CD4-positive, alpha-beta memory T cell (primary cell): ENCODE measurements around the gene RANBP2. TPM values are rescaled to one million over a fixed set of nuclear protein-coding genes. Genes with fewer than 3 reads are reported as not detected.
A peak's percentile ranks its signal among the peaks of the same experiment; 100 is the strongest.

Source experiments
- CTCF ChIA-PET: fragments of 350-600 bp; sonication (Branson Sonifier 250); formaldehyde crosslinking; loops from one replicate; lab custom pipeline; 2021; ENCODE audit warnings: inconsistent platforms; ENCODE audit not compliant: partially characterized antibody; lab: Charles Lee
- POLR2A ChIA-PET: fragments of 350-600 bp; sonication (Branson Sonifier 250); formaldehyde crosslinking; loops from one replicate; lab custom pipeline; 2021; ENCODE audit not compliant: partially characterized antibody; lab: Charles Lee
- DNase-seq, 5 donors: peaks; one replicate each; pipeline versions ENCODE4 v3.0.0 to v3.0.0-alpha.2; 2020 to 2022; ENCODE audit warnings: mixed read lengths in 1 of 5
- H3K27ac ChIP-seq: one replicate; pipeline ENCODE4 v1.7.0; 2013; ENCODE audit warnings: low read depth, low read length
- H3K27me3 ChIP-seq: 2 replicates; pipeline ENCODE4 v1.7.0; 2013; ENCODE audit warnings: mild to moderate bottlenecking, low read length, moderate library complexity; ENCODE audit not compliant: insufficient read depth
- H3K36me3 ChIP-seq: 2 replicates; pipeline ENCODE4 v1.7.0; 2013; ENCODE audit warnings: mild to moderate bottlenecking, low read length, moderate library complexity; ENCODE audit not compliant: insufficient read depth
- H3K4me1 ChIP-seq: 2 replicates; pipeline ENCODE4 v1.7.0; 2013; ENCODE audit warnings: mild to moderate bottlenecking, low read length, moderate library complexity; ENCODE audit not compliant: insufficient read depth
- H3K4me3 ChIP-seq, 2 donors: one replicate each; pipeline ENCODE4 v1.7.0; 2013; ENCODE audit warnings: low read length in 2 of 2, mild to moderate bottlenecking in 1 of 2
- H3K9me3 ChIP-seq, 2 donors: one replicate each; pipeline ENCODE4 v1.7.0; 2013; ENCODE audit warnings: low read length in 2 of 2, control low read depth in 1 of 2; ENCODE audit not compliant: control insufficient read depth in 1 of 2
- H3K27ac Mint-ChIP-seq, 7 donors: one replicate each; pipeline ENCODE4 v1.8.0; 2020 to 2021; ENCODE audit warnings: mixed read lengths in 7 of 7, mild to moderate bottlenecking in 6 of 7, inconsistent platforms in 3 of 7, moderate library complexity in 3 of 7
- H3K27me3 Mint-ChIP-seq, 2 donors: one replicate each; pipeline ENCODE4 v1.8.0; 2020 to 2021; ENCODE audit warnings: mixed read lengths in 2 of 2
- H3K36me3 Mint-ChIP-seq, 2 donors: one replicate each; pipeline ENCODE4 v1.8.0; 2020 to 2021; ENCODE audit warnings: mixed read lengths in 2 of 2, inconsistent platforms in 1 of 2, mild to moderate bottlenecking in 1 of 2
- H3K4me1 Mint-ChIP-seq, 4 donors: one replicate each; pipeline ENCODE4 v1.8.0; 2020 to 2021; ENCODE audit warnings: mixed read lengths in 4 of 4, mild to moderate bottlenecking in 1 of 4
- H3K4me3 Mint-ChIP-seq, 8 donors: one replicate each; pipeline ENCODE4 v1.8.0; 2020 to 2021; ENCODE audit warnings: mixed read lengths in 8 of 8, mild to moderate bottlenecking in 7 of 8, moderate library complexity in 6 of 8, inconsistent platforms in 3 of 8
- H3K9me3 Mint-ChIP-seq, 8 donors: one replicate each; pipeline ENCODE4 v1.8.0; 2020 to 2021; ENCODE audit warnings: mixed read lengths in 8 of 8, mild to moderate bottlenecking in 5 of 8, inconsistent platforms in 3 of 8, moderate library complexity in 1 of 8
- intact Hi-C: fragments of 100-400 bp; cut with micrococcal nuclease; formaldehyde crosslinking; loops from one replicate; pipeline ENCODE4 v1.15.1; 2023
- polyA plus RNA-seq, 2 donors: library from polyadenylated mRNA; unstranded; fragments of 300-500 nt; fragmentation: Illumina TruSeq; gene quantifications; one replicate each; pipeline ENCODE4 v1.2.3, GENCODE V29; 2021
- total RNA-seq, 2 experiments: library from RNA; stranded (reverse); gene quantifications; one replicate each; pipeline ENCODE4 v1.2.3, GENCODE V29; 2021

The RANBP2 gene
- total and polyA plus RNA-seq, 4 experiments from 2014 or later = 2.8 to 102 (median 52.6) TPM

GRCh38 chr2:108820482-108820881 is 101.2 kb downstream of the RANBP2 start:
- Histone ChIP-seq H3K27me3 (no peaks in the 10 kb centered on the region), H3K27ac (no peak overlapping the region), H3K4me3 (no peak overlapping the region), H3K9me3 (no peaks in the 10 kb centered on the region), H3K4me1 (no peaks in the 10 kb centered on the region), H3K36me3 (peaks cover 6% of the 10 kb centered on the region)
- intact Hi-C loops = no loop called here
- no peak for DNase-seq
- no peaks in the 10 kb centered on the region for H3K4me1 Mint-ChIP-seq
- no peak overlapping the region for H3K4me3 Mint-ChIP-seq
- CTCF ChIA-PET = no interaction called here
- peaks cover 0 to 19% (median 10%) of the 10 kb centered on the region in 8 donors for H3K9me3 Mint-ChIP-seq
- POLR2A ChIA-PET = no interaction called here
- no peaks in the 10 kb centered on the region for H3K27me3 Mint-ChIP-seq
- no peak overlapping the region for H3K27ac Mint-ChIP-seq
- peaks cover 30 to 31% of the 10 kb centered on the region in 2 donors for H3K36me3 Mint-ChIP-seq

GRCh38 chr2:108823286-108823685 is 104.0 kb downstream of the RANBP2 start:
- Mint-ChIP-seq H3K27ac (no peak overlapping the region), H3K4me3 (no peak overlapping the region), H3K4me1 (no peaks in the 10 kb centered on the region), H3K27me3 (no peaks in the 10 kb centered on the region), H3K36me3 (peaks cover 17 to 23% of the 10 kb centered on the region in 2 donors), H3K9me3 (peaks cover 0 to 19% (median 10%) of the 10 kb centered on the region in 8 donors)
- Histone ChIP-seq H3K4me1 (no peaks in the 10 kb centered on the region), H3K36me3 (peaks cover 6% of the 10 kb centered on the region), H3K27ac (no peak overlapping the region), H3K9me3 (no peaks in the 10 kb centered on the region), H3K4me3 (no peak overlapping the region), H3K27me3 (no peaks in the 10 kb centered on the region)
- POLR2A ChIA-PET = no interaction called here
- intact Hi-C loops = no loop called here
- CTCF ChIA-PET = interaction anchor here (1.3 to 1.7 kb wide), 2 partner anchors 19 to 687 kb away, joined by 3 to 6 read pairs; no protein-coding TSS in a partner anchor
- DNase-seq = no peak

- DNase-seq = no peak
- H3K27me3 ChIP-seq = no peaks in the 10 kb centered on the region
- intact Hi-C loops = no loop called here
- no peak overlapping the region for H3K27ac ChIP-seq
- no peaks in the 10 kb centered on the region for H3K9me3 ChIP-seq
- Mint-ChIP-seq H3K9me3 (peaks cover 0 to 12% (median 9%) of the 10 kb centered on the region in 8 donors), H3K36me3 (peaks cover 10 to 19% of the 10 kb centered on the region in 2 donors), H3K4me3 (no peak overlapping the region), H3K27ac (no peak overlapping the region), H3K4me1 (no peaks in the 10 kb centered on the region), H3K27me3 (no peaks in the 10 kb centered on the region)
- no peaks in the 10 kb centered on the region for H3K36me3 ChIP-seq
- H3K4me1 ChIP-seq = no peaks in the 10 kb centered on the region
- CTCF ChIA-PET = interaction anchor here (1.7 kb wide), 1 partner anchor 685 kb away, joined by 6 read pairs; no protein-coding TSS in a partner anchor
- POLR2A ChIA-PET = no interaction called here
- no peak overlapping the region for H3K4me3 ChIP-seq
Measured at GRCh38 chr2:108824316-108825070, 105.2 kb downstream of the RANBP2 start.

GRCh38 chr2:108825254-108825653 is 106.0 kb downstream of the RANBP2 start:
- H3K4me1 ChIP-seq = no peaks in the 10 kb centered on the region
- peaks cover 0 to 4% (median 2%) of the 10 kb centered on the region in 8 donors for H3K9me3 Mint-ChIP-seq
- H3K27ac ChIP-seq = no peak overlapping the region
- no peaks in the 10 kb centered on the region for H3K27me3 Mint-ChIP-seq
- no peaks in the 10 kb centered on the region for H3K36me3 ChIP-seq
- no peak overlapping the region for H3K27ac Mint-ChIP-seq
- DNase-seq = no peak
- H3K27me3 ChIP-seq = no peaks in the 10 kb centered on the region
- no peaks in the 10 kb centered on the region for H3K4me1 Mint-ChIP-seq
- no peak overlapping the region for H3K4me3 Mint-ChIP-seq
- H3K36me3 Mint-ChIP-seq = peaks cover 2 to 12% of the 10 kb centered on the region in 2 donors
- H3K9me3 ChIP-seq = no peaks in the 10 kb centered on the region
- intact Hi-C loops = no loop called here
- ChIA-PET CTCF (no interaction called here), POLR2A (no interaction called here)
- no peak overlapping the region for H3K4me3 ChIP-seq

GRCh38 chr2:108825736-108826135 is 106.5 kb downstream of the RANBP2 start:
- no peak overlapping the region for H3K27ac ChIP-seq
- POLR2A ChIA-PET = no interaction called here

GRCh38 chr2:108829578-108830310 is 110.5 kb downstream of the RANBP2 start:
- Histone ChIP-seq H3K9me3 (no peaks in the 10 kb centered on the region), H3K36me3 (no peaks in the 10 kb centered on the region), H3K27me3 (no peaks in the 10 kb centered on the region), H3K27ac (no peak overlapping the region), H3K4me1 (peaks cover 8% of the 10 kb centered on the region), H3K4me3 (no peak overlapping the region)
- Mint-ChIP-seq H3K27ac (no peak overlapping the region), H3K4me3 (no peak overlapping the region), H3K27me3 (no peaks in the 10 kb centered on the region), H3K9me3 (peaks cover 0 to 2% (median 0%) of the 10 kb centered on the region in 8 donors), H3K4me1 (peaks cover 9 to 21% (median 13%) of the 10 kb centered on the region in 4 donors), H3K36me3 (peaks cover 0 to 3% of the 10 kb centered on the region in 2 donors)
- ChIA-PET POLR2A (no interaction called here), CTCF (no interaction called here)
- intact Hi-C loops = no loop called here
- DNase-seq = no peak

More at GRCh38 chr2:108825736-108826135, 106.5 kb downstream of the RANBP2 start:
- Histone ChIP-seq H3K4me3 (no peak overlapping the region), H3K4me1 (no peaks in the 10 kb centered on the region), H3K27me3 (no peaks in the 10 kb centered on the region), H3K9me3 (no peaks in the 10 kb centered on the region), H3K36me3 (no peaks in the 10 kb centered on the region)
- peaks cover 0 to 10% of the 10 kb centered on the region in 2 donors for H3K36me3 Mint-ChIP-seq
- no peak overlapping the region for H3K4me3 Mint-ChIP-seq
- DNase-seq = no peak
- CTCF ChIA-PET = no interaction called here
- H3K27me3 Mint-ChIP-seq = no peaks in the 10 kb centered on the region
- no peaks in the 10 kb centered on the region for H3K9me3 Mint-ChIP-seq
- intact Hi-C loops = no loop called here
- H3K27ac Mint-ChIP-seq = no peak overlapping the region
- no peaks in the 10 kb centered on the region for H3K4me1 Mint-ChIP-seq

GRCh38 chr2:108833219-108833618 is 113.9 kb downstream of the RANBP2 start:
- CTCF ChIA-PET = no interaction called here
- Histone ChIP-seq H3K9me3 (no peaks in the 10 kb centered on the region), H3K4me1 (peaks cover 8% of the 10 kb centered on the region), H3K4me3 (no peak overlapping the region), H3K36me3 (no peaks in the 10 kb centered on the region), H3K27ac (no peak overlapping the region), H3K27me3 (no peaks in the 10 kb centered on the region)
- POLR2A ChIA-PET = no interaction called here
- Mint-ChIP-seq H3K4me3 (peak overlapping the region in 1 of 8 donors; percentile 41), H3K27ac (peak overlapping the region in 5 of 7 donors; percentile 1 to 69 (median 58)), H3K4me1 (peaks cover 9 to 22% (median 13%) of the 10 kb centered on the region in 4 donors), H3K36me3 (peaks cover 2 to 10% of the 10 kb centered on the region in 2 donors), H3K9me3 (peaks cover 0 to 8% (median 2%) of the 10 kb centered on the region in 8 donors), H3K27me3 (no peaks in the 10 kb centered on the region)
- no peak for DNase-seq
- intact Hi-C loops = no loop called here
